CD4-positive, alpha-beta T cell treated with Interferon alpha-2 for 1 hour (primary cell): ENCODE measurements around the gene SLCO2A1.
"Not testable (repeated sequence)": the region's sequence is repeated elsewhere in the genome, so short reads cannot be mapped to it uniquely, and the experiment has no call there.

Source experiments
- DNase-seq, 2 donors: peaks; one replicate each; pipeline ENCODE4 v3.0.0-alpha.2; 2020 to 2022

SLCO2A1 gene

DNA sequence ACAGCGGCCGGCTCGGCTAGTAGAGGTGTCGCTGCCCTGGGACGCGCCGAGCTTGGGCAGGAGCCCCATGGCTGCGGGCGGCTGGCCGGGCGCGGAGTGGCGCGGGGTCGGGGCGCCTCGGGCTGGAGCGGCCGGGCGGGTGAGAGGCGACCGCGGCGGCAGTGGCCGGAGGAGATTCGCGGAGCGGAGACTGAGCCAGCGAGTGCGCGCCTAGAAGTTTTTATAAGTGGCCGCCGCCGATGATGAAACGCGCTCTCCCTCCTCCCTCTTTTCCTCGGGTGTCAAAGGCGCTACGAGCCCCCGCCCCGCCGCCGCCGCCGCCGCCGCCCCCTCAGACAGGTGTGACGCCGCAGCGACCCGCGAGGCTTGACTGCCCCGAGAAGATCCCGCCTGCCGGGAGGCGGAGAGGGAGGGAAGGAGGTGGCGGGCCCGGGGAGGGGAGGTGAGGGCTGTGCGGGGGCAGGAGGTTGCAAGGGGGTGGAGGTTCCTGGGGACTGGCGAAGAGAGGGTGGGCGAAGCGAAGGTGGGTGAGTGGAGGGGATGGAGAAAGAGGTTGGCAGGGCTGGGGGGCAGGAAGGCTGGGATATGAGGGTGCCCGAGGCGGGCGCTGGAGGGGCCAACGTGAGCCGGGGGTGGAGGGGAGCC lies at the start of gene SLCO2A1:
Gene SLCO2A1, minus strand, starts transcription at position 192 of the 645 bp plus-strand sequence. Its CDS starts 123 bp downstream, at position 69.
- DNase-seq, result no peak

- no peak for DNase-seq
These were observed 49.4 kb upstream of the SLCO2A1 start for GRCh38 chr3:134079111-134079547.

GRCh38 chr3:134078169-134078831 lies 48.6 kb upstream of the SLCO2A1 start:
- DNase-seq, result no peak

DNA sequence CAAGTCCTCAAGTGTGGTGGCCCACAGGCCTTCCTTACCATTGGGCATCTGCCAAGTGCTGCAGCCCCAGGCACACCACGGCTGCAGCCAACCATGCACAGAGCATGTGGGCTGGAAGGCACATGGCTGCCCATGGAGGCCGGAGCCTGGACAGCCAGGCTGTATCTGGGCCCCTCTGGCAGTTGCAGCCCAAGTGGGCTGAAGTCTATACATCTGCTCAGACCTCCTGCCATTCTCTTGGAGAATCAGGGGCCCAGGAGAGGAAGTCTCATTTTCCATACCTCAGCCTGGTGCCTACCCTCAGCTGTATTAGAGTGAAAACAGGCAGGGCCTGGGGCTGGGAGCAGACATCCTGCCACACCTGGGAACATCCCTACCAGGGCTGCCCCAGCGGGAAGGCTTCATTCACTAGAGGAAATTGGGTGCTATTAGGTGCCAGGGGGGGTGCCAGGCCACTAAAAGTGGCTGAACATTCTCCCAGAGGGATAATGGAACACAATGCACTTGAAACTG lies 48.0 kb upstream of the SLCO2A1 start:
- DNase-seq, result no peak

DNA sequence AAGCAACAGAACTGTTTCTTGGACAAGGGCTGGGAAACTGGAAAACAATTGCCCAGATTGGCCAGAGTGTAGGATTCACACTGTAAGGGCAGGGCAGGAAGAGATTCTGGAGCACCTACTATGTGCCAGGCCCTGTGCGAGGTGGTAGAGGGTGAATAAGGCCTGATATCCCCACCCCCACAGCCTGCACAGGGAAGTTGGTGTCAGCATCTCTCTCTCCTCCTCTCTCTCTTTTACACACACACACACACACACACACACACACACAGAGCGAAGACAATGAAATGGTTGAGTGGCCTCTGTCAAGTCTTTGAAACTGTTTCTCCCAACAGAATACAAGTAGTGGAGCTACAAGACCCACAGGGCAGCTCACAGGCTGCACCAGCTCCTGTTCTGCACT lies 47.1 kb upstream of the SLCO2A1 start:
- DNase-seq, result no peak

- no peak for DNase-seq
These were observed 46.1 kb upstream of the SLCO2A1 start for GRCh38 chr3:134075846-134076245.

GRCh38 chr3:134075568-134075825 lies 45.8 kb upstream of the SLCO2A1 start:
- DNase-seq, result no peak

DNA sequence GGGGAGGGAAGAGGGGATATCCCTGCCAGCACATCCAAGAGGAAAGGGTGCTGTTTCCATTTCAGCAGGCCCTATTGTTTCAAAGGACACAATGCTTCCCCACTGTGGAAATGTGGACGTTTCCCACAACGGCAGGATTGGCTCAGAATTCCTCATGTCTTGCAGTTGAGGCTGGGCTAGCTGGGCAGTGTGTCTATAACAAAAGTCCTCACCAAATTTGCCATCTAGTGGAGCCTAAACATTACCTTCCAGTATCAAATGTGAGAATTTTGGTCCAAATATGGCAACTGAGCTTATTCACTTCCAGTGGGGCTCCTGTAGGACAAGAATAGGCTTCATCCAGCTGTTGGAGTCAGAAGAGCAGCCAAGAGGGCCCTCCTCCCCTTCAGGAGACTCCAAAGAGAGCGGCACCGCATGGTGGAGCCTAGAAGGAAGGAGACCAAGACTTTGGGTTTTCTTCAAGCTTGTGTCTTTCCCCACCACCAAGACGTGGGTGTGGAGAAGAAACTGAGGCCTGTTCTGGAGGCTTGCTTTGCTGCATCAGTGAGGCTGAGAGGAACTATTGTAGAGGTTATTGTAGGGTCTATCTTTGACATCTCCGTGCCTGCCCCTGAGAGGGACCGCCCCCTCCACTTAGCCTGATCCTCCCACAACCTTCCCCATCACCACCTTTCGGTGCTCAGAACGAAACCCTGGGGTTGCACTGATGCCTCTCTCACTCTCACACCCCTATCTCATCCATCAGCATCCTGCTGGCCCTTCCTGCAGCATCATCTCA lies 45.3 kb upstream of the SLCO2A1 start:
- DNase-seq, result no peak

- DNase-seq, result no peak
These were observed 44.5 kb upstream of the SLCO2A1 start for GRCh38 chr3:134074001-134074789.

DNA sequence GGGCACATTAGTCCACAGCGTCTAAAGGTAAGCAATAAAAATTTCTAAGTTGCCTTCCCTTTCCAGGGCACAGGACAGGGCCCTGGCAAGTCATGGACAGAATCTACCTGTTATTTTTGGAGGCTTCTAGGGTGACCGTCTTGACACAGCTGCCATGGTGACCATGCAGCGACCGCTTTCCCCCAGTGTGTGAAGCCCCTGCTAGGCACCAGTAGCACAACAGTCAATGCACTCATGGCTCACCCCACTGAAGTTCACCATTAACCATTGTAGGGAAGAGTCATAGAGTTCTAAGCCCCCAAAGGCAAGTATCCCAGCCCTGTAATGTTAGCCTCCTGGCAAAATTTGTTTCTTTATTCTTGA lies 43.8 kb upstream of the SLCO2A1 start:
- DNase-seq, result no peak

GRCh38 chr3:134072881-134073582 lies 43.3 kb upstream of the SLCO2A1 start:
- no peak for DNase-seq

DNA sequence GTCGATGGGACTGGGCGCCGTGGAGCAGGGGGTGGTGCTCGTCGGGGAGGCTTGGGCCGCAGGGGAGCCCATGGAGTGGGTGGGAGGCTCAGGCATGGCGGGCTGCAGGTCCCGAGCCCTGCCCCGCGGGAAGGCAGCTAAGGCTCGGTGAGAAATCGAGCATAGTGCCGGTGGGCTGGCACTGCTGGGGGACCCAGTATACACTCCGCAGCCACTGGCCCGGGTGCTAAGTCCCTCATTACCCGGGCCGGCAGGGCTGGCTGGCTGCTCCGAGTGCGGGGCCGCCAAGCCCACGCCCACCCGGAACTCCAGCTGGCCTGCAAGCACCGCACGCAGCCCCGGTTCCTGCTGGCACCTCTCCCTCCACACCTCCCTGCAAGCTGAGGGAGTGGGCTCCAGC lies 40.6 kb upstream of the SLCO2A1 start:
- DNase-seq, result not testable (repeated sequence)

DNA sequence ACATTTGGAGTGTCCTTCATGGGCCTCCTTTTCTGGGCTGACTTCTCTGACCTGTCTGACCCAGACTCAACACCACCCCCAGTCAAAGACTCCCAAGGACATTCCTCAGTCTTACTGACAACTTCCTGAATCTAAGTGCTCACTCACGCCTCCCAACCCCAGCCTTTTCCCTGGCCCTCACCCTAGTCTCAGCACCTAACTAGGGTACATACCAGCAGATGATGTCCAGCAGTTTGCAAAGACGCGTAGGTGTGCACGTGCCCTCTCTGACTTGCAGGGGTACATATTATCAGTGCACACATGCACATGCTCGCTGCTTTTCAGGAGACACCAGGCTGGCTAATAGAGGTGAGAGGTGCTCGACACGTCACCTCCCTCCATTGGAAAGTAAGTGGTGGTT lies 38.7 kb upstream of the SLCO2A1 start:
- no peak for DNase-seq

- no peak for DNase-seq
These were observed 37.9 kb upstream of the SLCO2A1 start for GRCh38 chr3:134067531-134068161.

- DNase-seq, result no peak
These were observed 37.2 kb upstream of the SLCO2A1 start for GRCh38 chr3:134066651-134067530.

- no peak for DNase-seq
These were observed 36.4 kb upstream of the SLCO2A1 start for GRCh38 chr3:134066158-134066541.

DNA sequence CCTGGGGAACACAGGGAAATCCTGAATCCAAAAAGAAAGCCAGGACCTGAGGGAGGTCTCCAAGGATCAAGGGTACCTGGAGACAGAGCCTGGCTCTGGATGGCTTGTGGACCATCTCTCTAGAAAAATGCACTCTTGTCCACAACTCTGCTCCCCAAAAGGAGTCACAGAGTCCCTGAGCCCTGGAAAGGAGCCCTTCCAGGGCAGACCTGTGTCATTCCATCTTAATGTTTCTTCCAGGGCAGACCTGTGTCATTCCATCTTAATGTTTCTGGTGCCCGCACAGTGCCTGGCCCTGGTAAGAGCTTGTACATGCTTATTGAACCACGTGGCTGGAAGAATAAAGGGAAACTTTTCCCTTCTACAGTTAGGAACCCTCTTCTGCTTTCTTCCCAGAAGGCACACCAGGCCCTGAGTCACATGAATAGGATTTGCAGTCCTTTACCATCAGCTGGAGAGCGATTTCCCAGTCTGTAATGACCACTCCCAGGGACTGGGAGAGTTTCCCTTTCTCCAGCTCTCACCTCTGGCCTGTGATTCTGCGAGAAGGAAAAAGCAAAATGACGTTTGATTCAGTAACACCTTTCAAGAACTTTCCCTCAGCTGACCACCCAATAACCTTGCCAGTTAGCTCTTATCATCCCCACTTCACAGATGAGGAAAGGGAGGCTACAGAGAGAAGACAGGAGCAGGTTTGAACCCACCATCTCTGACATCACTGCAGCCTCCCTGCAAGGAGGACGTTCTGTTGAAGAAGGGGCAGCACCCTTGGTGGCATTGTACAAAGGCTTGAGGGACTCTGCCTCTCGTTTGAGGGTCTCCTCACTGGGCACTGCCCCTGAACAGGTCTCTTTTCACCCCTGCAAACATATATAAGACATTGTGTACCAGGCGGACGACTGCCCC lies 35.8 kb upstream of the SLCO2A1 start:
- DNase-seq, result no peak

- no peak for DNase-seq
These were observed 34.4 kb upstream of the SLCO2A1 start for GRCh38 chr3:134064081-134064480.

- no peak for DNase-seq
These were observed 31.7 kb upstream of the SLCO2A1 start for GRCh38 chr3:134061401-134061800.
